Loucy (cell line): ENCODE results near the gene GPR15LG.

Source experiments
- H2AFZ ChIP-seq: fragments of 200-600 bp; sonication (generic); 2 replicates; pipeline ENCODE4 v1.6.0; 2016; ENCODE audit warnings: antibody characterized with exemption, mild to moderate bottlenecking, low read length, moderate library complexity
- H3F3A ChIP-seq: fragments of 200-600 bp; 2 replicates; pipeline ENCODE4 v1.6.0; 2016; ENCODE audit warnings: antibody characterized with exemption, low read depth, mild to moderate bottlenecking
- H3K27me3 ChIP-seq: fragments of 200-600 bp; sonication (generic); 2 replicates; pipeline ENCODE4 v1.6.1; 2014; ENCODE audit warnings: low read length, mild to moderate bottlenecking; ENCODE audit not compliant: insufficient read depth, poor library complexity, severe bottlenecking
- H3K36me3 ChIP-seq: fragments of 200-600 bp; sonication (generic); 2 replicates; pipeline ENCODE4 v1.6.1; 2016; ENCODE audit warnings: low read length; ENCODE audit not compliant: insufficient read depth
- H3K4me1 ChIP-seq: fragments of 200-600 bp; sonication (generic); 2 replicates; pipeline ENCODE4 v1.5.1; 2014; ENCODE audit warnings: low read length, mild to moderate bottlenecking; ENCODE audit not compliant: insufficient read depth, poor library complexity, severe bottlenecking
- H3K4me2 ChIP-seq: fragments of 200-600 bp; sonication (generic); 2 replicates; pipeline ENCODE4 v1.6.0; 2014; ENCODE audit warnings: antibody characterized with exemption, low read length, low read depth, mild to moderate bottlenecking; ENCODE audit not compliant: poor library complexity, severe bottlenecking
- H3K4me3 ChIP-seq: fragments of 200-600 bp; sonication (generic); 2 replicates; pipeline ENCODE4 v1.5.1; 2014; ENCODE audit warnings: low read length, mild to moderate bottlenecking, mixed read lengths; ENCODE audit not compliant: poor library complexity, severe bottlenecking
- H3K79me2 ChIP-seq: fragments of 200-600 bp; sonication (generic); 2 replicates; pipeline ENCODE4 v1.6.1; 2014; ENCODE audit warnings: low read length; ENCODE audit not compliant: insufficient read depth
- H3K9ac ChIP-seq: fragments of 200-600 bp; sonication (generic); 2 replicates; pipeline ENCODE4 v1.6.0; 2014; ENCODE audit warnings: mild to moderate bottlenecking, low read depth, low read length, moderate library complexity; ENCODE audit not compliant: poor library complexity, severe bottlenecking
- H3K9me2 ChIP-seq: fragments of 200-600 bp; sonication (generic); replicated peaks from 2 replicates; pipeline ENCODE4 v1.6.1; 2016; ENCODE audit warnings: low read depth, low read length, mixed read lengths
- H3K9me3 ChIP-seq: fragments of 200-600 bp; sonication (generic); 2 replicates; pipeline ENCODE4 v1.6.1; 2014; ENCODE audit warnings: mild to moderate bottlenecking, antibody characterized with exemption, low read length, low read depth; ENCODE audit not compliant: insufficient read depth
- H4K20me1 ChIP-seq: fragments of 200-600 bp; sonication (generic); 2 replicates; pipeline ENCODE4 v1.6.0; 2014; ENCODE audit warnings: antibody characterized with exemption, low read length, mild to moderate bottlenecking; ENCODE audit not compliant: insufficient read depth, poor library complexity, severe bottlenecking
- EZH2phosphoT487 ChIP-seq: fragments of 200-600 bp; IDR thresholded peaks from 2 replicates; pipeline ENCODE4 v1.6.1; 2018; ENCODE audit warnings: antibody characterized with exemption, mild to moderate bottlenecking, moderate library complexity, borderline replicate concordance
- TF ChIP-seq, protein P1 (sequence below): fragments of 200-600 bp; sonication (generic); conservative IDR thresholded peaks from 2 replicates; pipeline ENCODE4 v1.5.1; 2014; ENCODE audit warnings: mild to moderate bottlenecking, antibody characterized with exemption, low read length

GPR15LG gene

DNA sequence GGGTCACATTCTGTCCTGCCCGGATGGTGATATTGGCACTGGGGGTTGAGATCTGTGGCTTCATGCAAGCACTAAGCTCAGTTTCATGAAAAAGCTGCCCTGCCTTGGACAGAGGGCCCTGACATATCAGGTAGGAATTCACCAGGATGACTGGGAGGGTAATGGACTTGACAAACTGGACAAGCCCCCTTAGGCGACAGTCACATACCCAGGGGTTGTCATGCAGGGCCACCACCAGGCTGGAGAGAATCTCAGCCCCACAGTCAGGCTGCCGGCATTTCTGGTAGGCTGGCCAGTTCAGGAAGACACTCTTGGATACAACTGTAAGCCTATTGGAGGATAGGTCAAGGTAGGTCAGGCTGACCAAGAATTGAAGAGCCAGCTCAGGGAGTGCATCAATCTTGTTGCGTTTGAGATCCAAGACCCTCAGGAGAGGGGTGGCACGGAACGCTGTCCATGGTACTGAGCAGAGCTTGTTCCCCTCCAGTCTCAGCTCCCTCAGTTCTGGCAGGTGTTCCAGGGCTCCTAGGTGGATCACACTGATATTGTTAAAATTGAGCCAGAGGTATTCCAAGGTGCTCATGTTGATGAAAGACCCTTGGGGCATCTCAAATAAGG lies 50.9 kb downstream of the GPR15LG start:
- Histone ChIP-seq H3K9ac (no peak overlapping the region), H3K79me2 (no peaks in the 10 kb centered on the region), H3K9me3 (no peaks in the 10 kb centered on the region), H3K4me1 (no peaks in the 10 kb centered on the region), H3K27me3 (no peaks in the 10 kb centered on the region), H3F3A (no peaks in the 10 kb centered on the region), H3K36me3 (no peaks in the 10 kb centered on the region), H4K20me1 (no peaks in the 10 kb centered on the region), H2AFZ (no peak overlapping the region), H3K9me2 (no peaks in the 10 kb centered on the region), H3K4me3 (no peak overlapping the region), H3K4me2 (no peak overlapping the region)
- TF ChIP-seq EZH2phosphoT487, result no peak

DNA sequence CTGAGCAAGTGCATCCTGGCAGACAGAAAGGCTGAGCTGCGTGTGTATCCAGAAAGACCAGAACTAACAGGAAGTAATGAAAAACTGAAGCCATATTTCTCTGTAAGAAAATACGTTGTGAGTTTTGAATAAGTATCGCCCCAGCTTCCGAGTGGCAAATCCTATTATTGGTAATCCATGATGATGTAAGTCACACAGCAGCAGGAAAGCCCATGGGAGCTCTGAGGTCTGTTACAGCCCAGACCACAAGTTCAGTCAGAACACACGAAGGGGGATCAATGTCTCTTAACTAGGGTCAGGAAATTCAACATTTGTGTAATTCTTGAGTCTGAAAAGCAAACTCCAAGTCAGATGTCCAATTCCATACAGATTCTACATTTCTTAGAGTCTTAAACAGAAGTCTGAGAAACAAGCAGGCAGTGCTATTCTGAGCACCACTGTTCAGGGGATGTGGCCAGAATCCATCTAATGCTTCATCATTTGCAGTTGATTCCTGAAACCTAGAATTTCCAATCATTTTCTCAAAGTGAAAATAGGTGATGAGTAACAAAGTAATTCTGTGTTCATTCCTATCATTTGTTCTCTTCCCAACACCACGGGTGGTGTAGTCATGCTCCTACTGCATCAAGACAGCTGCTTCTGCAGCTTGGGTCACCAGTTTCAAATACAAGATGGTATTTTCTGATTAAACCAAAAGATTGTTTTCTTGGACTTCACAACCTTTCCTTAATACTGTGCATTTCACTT lies 52.0 kb downstream of the GPR15LG start, which contains the start of gene LRIT2:
Gene LRIT2, minus strand, starts transcription at position 118 of the 747 bp plus-strand sequence. Its CDS starts 24 bp downstream, at position 94.
- Histone ChIP-seq H3K4me3 (no peak within 1 kb of the TSS), H3K4me1 (no peaks in the 10 kb centered on the region), H3K4me2 (no peak within 1 kb of the TSS), H3K27me3 (no peaks in the 10 kb centered on the region), H3K9me3 (no peaks in the 10 kb centered on the region), H3K36me3 (no peaks in the 10 kb centered on the region), H3K9ac (no peak within 1 kb of the TSS), H3K9me2 (no peaks in the 10 kb centered on the region), H2AFZ (no peak within 1 kb of the TSS), H3F3A (no peaks in the 10 kb centered on the region), H3K79me2 (no peaks in the 10 kb centered on the region), H4K20me1 (no peaks in the 10 kb centered on the region)
- TF ChIP-seq EZH2phosphoT487, result no peak

DNA sequence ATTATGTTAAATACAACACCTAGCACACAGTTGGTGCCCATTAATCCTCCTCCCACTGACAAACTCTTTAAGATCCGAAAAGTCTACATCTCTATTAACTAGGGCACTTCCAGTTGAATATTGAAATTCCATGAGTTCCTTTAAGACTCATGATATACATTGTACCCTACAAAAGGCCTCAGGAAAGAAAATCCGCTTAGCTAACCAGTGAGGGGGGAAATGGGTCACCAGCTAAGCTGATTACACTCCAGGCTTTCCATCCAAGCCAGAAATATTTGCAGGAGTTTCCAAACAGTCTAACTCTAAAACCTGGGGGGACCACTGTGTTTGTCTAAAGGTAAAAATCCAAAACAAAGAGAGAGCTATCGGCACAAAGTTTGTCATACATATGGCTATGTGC lies 53.0 kb downstream of the GPR15LG start:
- Histone ChIP-seq H3K9me3 (no peaks in the 10 kb centered on the region), H3K4me1 (no peaks in the 10 kb centered on the region), H3K4me2 (no peak overlapping the region), H3K9ac (no peak overlapping the region), H2AFZ (no peak overlapping the region), H3K36me3 (no peaks in the 10 kb centered on the region), H3K79me2 (no peaks in the 10 kb centered on the region), H3K4me3 (no peak overlapping the region), H4K20me1 (no peaks in the 10 kb centered on the region), H3K27me3 (no peaks in the 10 kb centered on the region), H3K9me2 (no peaks in the 10 kb centered on the region), H3F3A (no peaks in the 10 kb centered on the region)
- no peak for TF ChIP-seq EZH2phosphoT487
- TF ChIP-seq, protein P1, sequence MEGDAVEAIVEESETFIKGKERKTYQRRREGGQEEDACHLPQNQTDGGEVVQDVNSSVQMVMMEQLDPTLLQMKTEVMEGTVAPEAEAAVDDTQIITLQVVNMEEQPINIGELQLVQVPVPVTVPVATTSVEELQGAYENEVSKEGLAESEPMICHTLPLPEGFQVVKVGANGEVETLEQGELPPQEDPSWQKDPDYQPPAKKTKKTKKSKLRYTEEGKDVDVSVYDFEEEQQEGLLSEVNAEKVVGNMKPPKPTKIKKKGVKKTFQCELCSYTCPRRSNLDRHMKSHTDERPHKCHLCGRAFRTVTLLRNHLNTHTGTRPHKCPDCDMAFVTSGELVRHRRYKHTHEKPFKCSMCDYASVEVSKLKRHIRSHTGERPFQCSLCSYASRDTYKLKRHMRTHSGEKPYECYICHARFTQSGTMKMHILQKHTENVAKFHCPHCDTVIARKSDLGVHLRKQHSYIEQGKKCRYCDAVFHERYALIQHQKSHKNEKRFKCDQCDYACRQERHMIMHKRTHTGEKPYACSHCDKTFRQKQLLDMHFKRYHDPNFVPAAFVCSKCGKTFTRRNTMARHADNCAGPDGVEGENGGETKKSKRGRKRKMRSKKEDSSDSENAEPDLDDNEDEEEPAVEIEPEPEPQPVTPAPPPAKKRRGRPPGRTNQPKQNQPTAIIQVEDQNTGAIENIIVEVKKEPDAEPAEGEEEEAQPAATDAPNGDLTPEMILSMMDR, result no peak

DNA sequence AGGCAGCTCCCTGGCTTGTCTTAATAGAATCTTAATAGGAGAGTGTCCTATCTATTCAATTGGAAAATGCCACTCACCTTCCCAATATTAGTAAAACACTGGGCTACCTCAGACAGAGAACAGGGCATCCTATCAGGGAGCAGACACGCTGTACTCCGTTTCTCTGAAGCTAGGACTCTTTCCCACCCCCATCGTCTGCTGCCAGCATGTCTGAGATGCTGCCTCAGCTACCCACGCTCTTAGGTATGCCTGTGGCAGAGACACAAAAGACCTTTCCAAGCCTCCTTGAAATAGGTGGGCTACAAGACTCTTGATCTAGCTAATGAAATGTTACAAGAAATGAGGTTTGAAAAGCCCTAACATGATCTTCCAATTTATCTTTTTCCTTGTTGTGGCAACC lies 54.2 kb downstream of the GPR15LG start:
- Histone ChIP-seq H4K20me1 (no peaks in the 10 kb centered on the region), H3K4me2 (no peak overlapping the region), H3K9me3 (no peaks in the 10 kb centered on the region), H3K9ac (no peak overlapping the region), H3F3A (no peaks in the 10 kb centered on the region), H3K4me3 (no peak overlapping the region), H3K9me2 (no peaks in the 10 kb centered on the region), H3K79me2 (no peaks in the 10 kb centered on the region), H2AFZ (no peak overlapping the region), H3K27me3 (no peaks in the 10 kb centered on the region), H3K36me3 (no peaks in the 10 kb centered on the region), H3K4me1 (no peaks in the 10 kb centered on the region)
- no peak for TF ChIP-seq EZH2phosphoT487
- TF ChIP-seq, protein P1, result no peak
